HEK293 (cell line): Measurements from ENCODE around the gene DMD.

Source experiments
- CTCF ChIA-PET: fragments of 350-600 bp; formaldehyde crosslinking; extraction: SDS; loops from one replicate; lab custom pipeline; 2021; ENCODE audit warnings: antibody characterized with exemption; lab: Yijun Ruan, JAX
- POLR2A ChIA-PET: fragments of 300-600 bp; formaldehyde crosslinking; extraction: SDS; loops from one replicate; lab custom pipeline; 2020; ENCODE audit warnings: antibody characterized with exemption, inconsistent platforms; lab: Yijun Ruan, JAX
- H3K27ac ChIP-seq: fragments of 200-500 bp; sonication (Bioruptor generic); 2 replicates; pipeline ENCODE4 v1.5.1; 2014; ENCODE audit warnings: low read depth, low read length, control low read depth, inconsistent platforms; ENCODE audit errors: extremely low read depth
- H3K36me3 ChIP-seq, 2 experiments: fragments of 200-500 bp in 1 of 2; sonication (Bioruptor generic) in 1 of 2; 1 replicate in 1 of 2; 2 replicates in 1 of 2; pipeline ENCODE4 v1.5.1; 2014 to 2017; ENCODE audit warnings: inconsistent platforms in 2 of 2, low read length in 2 of 2; ENCODE audit not compliant: control insufficient read depth in 2 of 2, insufficient read depth in 1 of 2
- H3K4me1 ChIP-seq: fragments of 200-500 bp; sonication (Bioruptor generic); 2 replicates; pipeline ENCODE4 v1.5.1; 2014; ENCODE audit warnings: mild to moderate bottlenecking, low read length, inconsistent platforms; ENCODE audit not compliant: control insufficient read depth, insufficient read depth
- H3K4me3 ChIP-seq: 2 replicates; pipeline ENCODE4 v1.5.1; 2011; ENCODE audit warnings: low read depth, mild to moderate bottlenecking, control low read depth, low read length, moderate library complexity
- H3K9me3 ChIP-seq: fragments of 200-500 bp; sonication (Bioruptor generic); 2 replicates; pipeline ENCODE4 v1.5.1; 2014; ENCODE audit warnings: low read depth, low read length, inconsistent platforms; ENCODE audit not compliant: control insufficient read depth, insufficient read depth
- IKZF3 ChIP-seq: fragments of 450-650 bp; IDR thresholded peaks from 2 replicates; pipeline ENCODE4 v1.5.0; 2018; ENCODE audit warnings: missing biosample characterization, mild to moderate bottlenecking, missing genetic modification characterization, moderate library complexity
- OVOL3 ChIP-seq: fragments of 450-650 bp; formaldehyde crosslinking; IDR thresholded peaks from 2 replicates; pipeline ENCODE4 v1.5.1; 2016; ENCODE audit warnings: missing biosample characterization, missing genetic modification characterization
- TCF7L2 ChIP-seq: IDR thresholded peaks from 2 replicates; pipeline ENCODE4 v1.6.1; 2011; ENCODE audit warnings: low read depth, mild to moderate bottlenecking, inconsistent platforms, low read length, moderate library complexity, borderline replicate concordance
- ZBTB7A ChIP-seq: fragments of 450-650 bp; formaldehyde crosslinking; IDR thresholded peaks from 2 replicates; pipeline ENCODE4 v1.5.1; 2016; ENCODE audit warnings: low read depth, missing biosample characterization, missing genetic modification characterization
- ZFP69B ChIP-seq: fragments of 450-650 bp; formaldehyde crosslinking; IDR thresholded peaks from 2 replicates; pipeline ENCODE4 v1.5.1; 2016; ENCODE audit warnings: missing biosample characterization, missing genetic modification characterization
- ZNF214 ChIP-seq: fragments of 450-650 bp; formaldehyde crosslinking; IDR thresholded peaks from 2 replicates; pipeline ENCODE4 v1.5.1; 2017; ENCODE audit warnings: missing biosample characterization, mild to moderate bottlenecking, missing genetic modification characterization, borderline replicate concordance
- ZNF23 ChIP-seq: fragments of 450-650 bp; formaldehyde crosslinking; IDR thresholded peaks from 2 replicates; pipeline ENCODE4 v1.5.1; 2016; ENCODE audit warnings: missing biosample characterization, missing genetic modification characterization, borderline replicate concordance
- ZNF274 ChIP-seq, 2 experiments: fragments of 200-500 bp in 1 of 2; fragments of 450-650 bp in 1 of 2; sonication (Bioruptor generic) in 1 of 2; formaldehyde crosslinking in 1 of 2; IDR thresholded peaks; 2 replicates each; pipeline versions ENCODE4 v1.5.1 to v1.6.1; 2014 to 2016; ENCODE audit warnings: borderline replicate concordance in 1 of 2, inconsistent platforms in 1 of 2, low read length in 1 of 2, missing biosample characterization in 1 of 2, missing genetic modification characterization in 1 of 2
- ZNF311 ChIP-seq: fragments of 450-650 bp; formaldehyde crosslinking; IDR thresholded peaks from 2 replicates; pipeline ENCODE4 v1.5.1; 2017; ENCODE audit warnings: missing biosample characterization, missing genetic modification characterization, borderline replicate concordance
- ZNF350 ChIP-seq: fragments of 450-650 bp; formaldehyde crosslinking; IDR thresholded peaks from 2 replicates; pipeline ENCODE4 v1.5.0; 2017; ENCODE audit warnings: missing biosample characterization, mild to moderate bottlenecking, missing genetic modification characterization
- ZNF48 ChIP-seq: fragments of 450-650 bp; formaldehyde crosslinking; IDR thresholded peaks from 2 replicates; pipeline ENCODE4 v1.5.1; 2016; ENCODE audit warnings: missing biosample characterization, missing genetic modification characterization
- ZNF501 ChIP-seq: fragments of 450-650 bp; formaldehyde crosslinking; IDR thresholded peaks from 2 replicates; pipeline ENCODE4 v1.5.1; 2016; ENCODE audit warnings: missing biosample characterization, missing genetic modification characterization
- ZNF555 ChIP-seq: fragments of 450-650 bp; formaldehyde crosslinking; conservative IDR thresholded peaks from 2 replicates; pipeline ENCODE4 v1.5.1; 2017; ENCODE audit warnings: missing biosample characterization, mild to moderate bottlenecking, missing genetic modification characterization, inconsistent platforms
- ZNF624 ChIP-seq: fragments of 450-650 bp; formaldehyde crosslinking; IDR thresholded peaks from 2 replicates; pipeline ENCODE4 v1.5.1; 2017; ENCODE audit warnings: missing biosample characterization, missing genetic modification characterization
- ZNF629 ChIP-seq: fragments of 450-650 bp; formaldehyde crosslinking; IDR thresholded peaks from 2 replicates; pipeline ENCODE4 v1.5.1; 2017; ENCODE audit warnings: missing biosample characterization, missing genetic modification characterization
- TF ChIP-seq, protein P1 (sequence below): fragments of 450-650 bp; formaldehyde crosslinking; IDR thresholded peaks from 2 replicates; pipeline ENCODE4 v1.5.1; 2016; ENCODE audit warnings: missing biosample characterization, missing genetic modification characterization
- TF ChIP-seq, protein P2 (sequence below): fragments of 450-650 bp; formaldehyde crosslinking; IDR thresholded peaks from 2 replicates; pipeline ENCODE4 v1.5.1; 2016; ENCODE audit warnings: missing biosample characterization, missing genetic modification characterization
- TF ChIP-seq, protein P3 (sequence below): sonication (generic); formaldehyde crosslinking; IDR thresholded peaks from 2 replicates; pipeline ENCODE4 v1.8.1; 2022; ENCODE audit warnings: mild to moderate bottlenecking, moderate library complexity, missing genetic modification reagents
- TF ChIP-seq, protein P4 (sequence below): fragments of 450-650 bp; formaldehyde crosslinking; IDR thresholded peaks from 2 replicates; pipeline ENCODE4 v1.5.1; 2017; ENCODE audit warnings: missing biosample characterization, missing genetic modification characterization
- TF ChIP-seq, protein P5 (sequence below): fragments of 450-650 bp; formaldehyde crosslinking; IDR thresholded peaks from 2 replicates; pipeline ENCODE4 v1.5.1; 2016; ENCODE audit warnings: missing biosample characterization, missing genetic modification characterization
- TF ChIP-seq, protein P6 (sequence below): fragments of 450-650 bp; formaldehyde crosslinking; IDR thresholded peaks from 2 replicates; pipeline ENCODE4 v1.5.1; 2017; ENCODE audit warnings: missing biosample characterization, missing genetic modification characterization

The DMD gene

DNA sequence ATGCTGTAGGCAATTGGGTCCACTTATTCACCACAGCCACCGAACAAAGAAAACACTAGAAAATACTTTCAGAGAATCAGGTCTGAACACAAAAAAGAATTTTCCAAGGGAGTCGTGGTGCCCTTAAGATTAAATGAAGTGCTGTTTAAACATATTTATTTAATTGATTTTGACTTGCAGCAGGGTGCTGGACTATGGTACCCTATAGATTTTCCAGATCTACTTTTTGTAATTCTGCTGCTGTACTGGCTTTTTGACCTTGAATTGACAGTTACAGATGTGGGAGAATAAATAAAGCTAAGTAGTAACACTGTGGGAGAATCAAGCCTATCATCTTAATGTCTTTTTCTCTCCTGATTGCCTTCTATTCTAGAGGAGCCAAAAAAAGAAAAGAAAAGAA, 1404.2 kb downstream of the DMD start:
- no peak overlapping the region for H3K27ac ChIP-seq
- H3K4me3 ChIP-seq: no peak overlapping the region
- H3K9me3 ChIP-seq: no peaks in the 10 kb centered on the region; the same call in 1 of the 2 replicates
- H3K36me3 ChIP-seq: no peaks in the 10 kb centered on the region
- ChIA-PET CTCF (no interaction called here), POLR2A (no interaction called here)
- H3K4me1 ChIP-seq: no peaks in the 10 kb centered on the region
- no peak for TF ChIP-seq OVOL3
- TF ChIP-seq, protein P1, sequence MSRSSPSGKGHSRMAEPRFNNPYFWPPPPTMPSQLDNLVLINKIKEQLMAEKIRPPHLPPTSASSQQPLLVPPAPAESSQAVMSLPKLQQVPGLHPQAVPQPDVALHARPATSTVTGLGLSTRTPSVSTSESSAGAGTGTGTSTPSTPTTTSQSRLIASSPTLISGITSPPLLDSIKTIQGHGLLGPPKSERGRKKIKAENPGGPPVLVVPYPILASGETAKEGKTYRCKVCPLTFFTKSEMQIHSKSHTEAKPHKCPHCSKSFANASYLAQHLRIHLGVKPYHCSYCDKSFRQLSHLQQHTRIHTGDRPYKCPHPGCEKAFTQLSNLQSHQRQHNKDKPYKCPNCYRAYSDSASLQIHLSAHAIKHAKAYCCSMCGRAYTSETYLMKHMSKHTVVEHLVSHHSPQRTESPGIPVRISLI (tag by site-specific recombination): no peak
- TF ChIP-seq, protein P2, sequence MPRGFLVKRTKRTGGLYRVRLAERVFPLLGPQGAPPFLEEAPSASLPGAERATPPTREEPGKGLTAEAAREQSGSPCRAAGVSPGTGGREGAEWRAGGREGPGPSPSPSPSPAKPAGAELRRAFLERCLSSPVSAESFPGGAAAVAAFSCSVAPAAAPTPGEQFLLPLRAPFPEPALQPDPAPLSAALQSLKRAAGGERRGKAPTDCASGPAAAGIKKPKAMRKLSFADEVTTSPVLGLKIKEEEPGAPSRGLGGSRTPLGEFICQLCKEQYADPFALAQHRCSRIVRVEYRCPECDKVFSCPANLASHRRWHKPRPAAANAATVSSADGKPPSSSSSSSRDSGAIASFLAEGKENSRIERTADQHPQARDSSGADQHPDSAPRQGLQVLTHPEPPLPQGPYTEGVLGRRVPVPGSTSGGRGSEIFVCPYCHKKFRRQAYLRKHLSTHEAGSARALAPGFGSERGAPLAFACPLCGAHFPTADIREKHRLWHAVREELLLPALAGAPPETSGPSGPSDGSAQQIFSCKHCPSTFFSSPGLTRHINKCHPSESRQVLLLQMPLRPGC (tag by site-specific recombination): no peak
- TF ChIP-seq IKZF3 (tag by site-specific recombination): no peak
- TF ChIP-seq ZNF214 (tag by site-specific recombination): no peak
- TF ChIP-seq, protein P3, sequence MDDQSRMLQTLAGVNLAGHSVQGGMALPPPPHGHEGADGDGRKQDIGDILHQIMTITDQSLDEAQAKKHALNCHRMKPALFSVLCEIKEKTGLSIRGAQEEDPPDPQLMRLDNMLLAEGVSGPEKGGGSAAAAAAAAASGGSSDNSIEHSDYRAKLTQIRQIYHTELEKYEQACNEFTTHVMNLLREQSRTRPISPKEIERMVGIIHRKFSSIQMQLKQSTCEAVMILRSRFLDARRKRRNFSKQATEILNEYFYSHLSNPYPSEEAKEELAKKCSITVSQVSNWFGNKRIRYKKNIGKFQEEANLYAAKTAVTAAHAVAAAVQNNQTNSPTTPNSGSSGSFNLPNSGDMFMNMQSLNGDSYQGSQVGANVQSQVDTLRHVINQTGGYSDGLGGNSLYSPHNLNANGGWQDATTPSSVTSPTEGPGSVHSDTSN (CRISPR knock-in tag): no peak
- no peak for TF ChIP-seq ZNF501 (tag by site-specific recombination)
- no peak for TF ChIP-seq ZFP69B (tag by site-specific recombination)
- TF ChIP-seq ZBTB7A: no peak
- TF ChIP-seq, protein P4, sequence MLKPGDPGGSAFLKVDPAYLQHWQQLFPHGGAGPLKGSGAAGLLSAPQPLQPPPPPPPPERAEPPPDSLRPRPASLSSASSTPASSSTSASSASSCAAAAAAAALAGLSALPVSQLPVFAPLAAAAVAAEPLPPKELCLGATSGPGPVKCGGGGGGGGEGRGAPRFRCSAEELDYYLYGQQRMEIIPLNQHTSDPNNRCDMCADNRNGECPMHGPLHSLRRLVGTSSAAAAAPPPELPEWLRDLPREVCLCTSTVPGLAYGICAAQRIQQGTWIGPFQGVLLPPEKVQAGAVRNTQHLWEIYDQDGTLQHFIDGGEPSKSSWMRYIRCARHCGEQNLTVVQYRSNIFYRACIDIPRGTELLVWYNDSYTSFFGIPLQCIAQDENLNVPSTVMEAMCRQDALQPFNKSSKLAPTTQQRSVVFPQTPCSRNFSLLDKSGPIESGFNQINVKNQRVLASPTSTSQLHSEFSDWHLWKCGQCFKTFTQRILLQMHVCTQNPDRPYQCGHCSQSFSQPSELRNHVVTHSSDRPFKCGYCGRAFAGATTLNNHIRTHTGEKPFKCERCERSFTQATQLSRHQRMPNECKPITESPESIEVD: no peak
- TF ChIP-seq, protein P5, sequence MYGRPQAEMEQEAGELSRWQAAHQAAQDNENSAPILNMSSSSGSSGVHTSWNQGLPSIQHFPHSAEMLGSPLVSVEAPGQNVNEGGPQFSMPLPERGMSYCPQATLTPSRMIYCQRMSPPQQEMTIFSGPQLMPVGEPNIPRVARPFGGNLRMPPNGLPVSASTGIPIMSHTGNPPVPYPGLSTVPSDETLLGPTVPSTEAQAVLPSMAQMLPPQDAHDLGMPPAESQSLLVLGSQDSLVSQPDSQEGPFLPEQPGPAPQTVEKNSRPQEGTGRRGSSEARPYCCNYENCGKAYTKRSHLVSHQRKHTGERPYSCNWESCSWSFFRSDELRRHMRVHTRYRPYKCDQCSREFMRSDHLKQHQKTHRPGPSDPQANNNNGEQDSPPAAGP (tag by site-specific recombination): no peak
- no peak for TF ChIP-seq TCF7L2

DNA sequence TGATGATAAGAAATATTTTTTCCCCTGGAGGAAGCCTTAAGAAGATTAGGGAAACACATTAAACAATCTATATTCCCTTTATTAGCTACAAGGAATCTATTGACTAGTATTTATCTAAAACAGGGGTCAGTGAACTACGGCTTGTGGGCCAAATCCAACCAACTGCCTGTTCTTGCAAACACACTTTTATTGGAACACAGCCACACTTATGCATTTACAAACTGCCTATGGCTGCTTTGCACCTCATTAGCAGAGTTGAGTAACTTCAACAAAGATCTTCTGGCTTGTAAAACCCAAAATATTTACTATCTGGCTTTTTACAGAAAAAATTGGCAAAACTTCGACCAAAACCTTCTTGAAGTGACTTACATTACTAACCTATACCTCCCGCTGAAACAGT, 1405.6 kb downstream of the DMD start:
- POLR2A ChIA-PET: no interaction called here
- Histone ChIP-seq H3K36me3 (no peaks in the 10 kb centered on the region), H3K27ac (no peak overlapping the region), H3K4me1 (no peaks in the 10 kb centered on the region), H3K4me3 (no peak overlapping the region), H3K9me3 (no peaks in the 10 kb centered on the region; the same call in 1 of the 2 replicates)
- CTCF ChIA-PET: no interaction called here
- TF ChIP-seq ZNF311 (no peak), ZNF624 (no peak), ZNF350 (no peak), ZNF274 (IDR thresholded peaks at IDR 0.05; ENCODE audit: low read length) (no peak), ZNF274 (tag by site-specific recombination; IDR thresholded peaks at IDR 0.05; ENCODE audit: borderline replicate concordance) (no peak), ZNF23 (tag by site-specific recombination) (no peak), ZNF629 (no peak), ZNF48 (tag by site-specific recombination) (no peak), ZNF555 (tag by site-specific recombination) (no peak)
- TF ChIP-seq, protein P6, sequence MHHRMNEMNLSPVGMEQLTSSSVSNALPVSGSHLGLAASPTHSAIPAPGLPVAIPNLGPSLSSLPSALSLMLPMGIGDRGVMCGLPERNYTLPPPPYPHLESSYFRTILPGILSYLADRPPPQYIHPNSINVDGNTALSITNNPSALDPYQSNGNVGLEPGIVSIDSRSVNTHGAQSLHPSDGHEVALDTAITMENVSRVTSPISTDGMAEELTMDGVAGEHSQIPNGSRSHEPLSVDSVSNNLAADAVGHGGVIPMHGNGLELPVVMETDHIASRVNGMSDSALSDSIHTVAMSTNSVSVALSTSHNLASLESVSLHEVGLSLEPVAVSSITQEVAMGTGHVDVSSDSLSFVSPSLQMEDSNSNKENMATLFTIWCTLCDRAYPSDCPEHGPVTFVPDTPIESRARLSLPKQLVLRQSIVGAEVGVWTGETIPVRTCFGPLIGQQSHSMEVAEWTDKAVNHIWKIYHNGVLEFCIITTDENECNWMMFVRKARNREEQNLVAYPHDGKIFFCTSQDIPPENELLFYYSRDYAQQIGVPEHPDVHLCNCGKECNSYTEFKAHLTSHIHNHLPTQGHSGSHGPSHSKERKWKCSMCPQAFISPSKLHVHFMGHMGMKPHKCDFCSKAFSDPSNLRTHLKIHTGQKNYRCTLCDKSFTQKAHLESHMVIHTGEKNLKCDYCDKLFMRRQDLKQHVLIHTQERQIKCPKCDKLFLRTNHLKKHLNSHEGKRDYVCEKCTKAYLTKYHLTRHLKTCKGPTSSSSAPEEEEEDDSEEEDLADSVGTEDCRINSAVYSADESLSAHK (tag by site-specific recombination): no peak
- TF ChIP-seq, protein P3 (CRISPR knock-in tag): no peak
